SKM-1 treated with dmso at 0.1 percent for 144 hours (cell line): ENCODE measurements around the gene PCDHGC4.

ENCODE experiments used
- DNase-seq: peaks from one replicate; lab custom pipeline; 2025; ENCODE audit not compliant: unreplicated experiment; lab: John Stamatoyannopoulos, UW

PCDHGC4 gene

DNA sequence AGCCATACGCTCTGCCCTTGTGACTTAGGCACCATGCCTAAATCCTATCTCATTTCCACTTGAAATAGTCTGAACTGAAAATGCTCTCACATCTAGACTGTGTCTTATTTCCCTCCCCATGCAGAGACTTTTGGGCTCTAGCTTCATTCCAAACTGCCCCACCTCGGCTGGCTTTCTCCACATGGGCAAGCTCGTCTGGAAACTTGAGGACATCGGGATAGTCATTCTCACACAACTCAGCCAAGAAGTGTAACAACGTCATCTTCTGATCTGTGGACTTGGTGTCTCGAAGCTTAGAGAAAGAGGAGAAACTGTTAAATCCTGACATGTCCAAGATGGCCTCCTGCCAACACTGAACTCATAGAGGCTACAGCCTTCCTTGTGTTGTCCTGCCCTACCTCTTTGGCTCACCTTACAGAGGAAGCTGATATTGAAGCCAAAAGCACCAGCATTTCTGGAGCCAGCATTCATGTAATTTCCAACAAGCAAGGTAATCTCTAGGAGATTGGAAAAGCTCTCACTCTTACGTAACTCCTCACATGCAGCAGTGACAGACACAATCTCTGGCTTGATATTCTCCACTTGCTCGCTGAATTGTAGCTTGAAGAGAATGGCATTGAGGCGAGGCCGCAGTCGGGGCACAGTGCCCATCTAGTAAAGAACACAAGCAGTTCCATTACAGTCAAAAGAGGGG lies 43.6 kb downstream of the PCDHGC4 start:
- DNase-seq, result no peak

DNA sequence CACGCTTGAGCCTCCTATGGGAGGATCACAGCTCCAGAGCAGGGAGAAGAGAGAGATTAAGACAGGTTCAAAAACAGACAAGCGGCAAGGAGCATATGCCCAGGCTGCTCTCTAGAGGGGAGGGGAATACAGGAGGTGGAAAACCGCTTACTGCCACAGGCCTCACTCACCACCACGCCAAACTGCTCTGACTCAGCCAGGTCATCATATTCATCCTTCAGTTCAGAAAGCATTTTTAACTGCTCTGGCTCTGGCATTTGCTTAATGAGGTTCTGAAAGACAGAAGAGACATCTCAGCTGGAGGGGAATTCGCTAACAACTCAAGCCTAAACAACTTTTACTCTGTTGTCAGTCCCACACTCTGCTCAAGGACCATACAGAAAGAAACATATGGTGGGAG lies 44.2 kb downstream of the PCDHGC4 start:
- DNase-seq, result no peak

DNA sequence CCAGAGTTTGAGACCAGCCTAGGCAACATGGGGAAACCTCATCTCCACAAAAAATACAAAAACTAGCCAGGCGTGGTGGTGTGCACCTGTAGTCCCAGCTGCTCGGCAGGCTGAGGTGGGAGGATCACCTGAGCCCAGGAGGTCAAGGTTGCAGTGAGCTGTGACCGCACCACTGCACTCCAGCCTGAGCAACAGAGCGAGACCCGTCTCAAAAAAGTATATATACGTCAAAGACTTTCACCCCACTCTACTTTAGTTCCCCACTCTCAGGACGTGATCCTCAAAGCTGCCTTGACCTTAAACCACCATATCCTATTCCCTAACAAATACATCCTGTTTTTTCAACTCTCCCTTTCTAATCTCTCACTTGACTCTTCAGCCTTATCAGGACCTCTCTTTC lies 45.0 kb downstream of the PCDHGC4 start:
- no peak for DNase-seq

DNA sequence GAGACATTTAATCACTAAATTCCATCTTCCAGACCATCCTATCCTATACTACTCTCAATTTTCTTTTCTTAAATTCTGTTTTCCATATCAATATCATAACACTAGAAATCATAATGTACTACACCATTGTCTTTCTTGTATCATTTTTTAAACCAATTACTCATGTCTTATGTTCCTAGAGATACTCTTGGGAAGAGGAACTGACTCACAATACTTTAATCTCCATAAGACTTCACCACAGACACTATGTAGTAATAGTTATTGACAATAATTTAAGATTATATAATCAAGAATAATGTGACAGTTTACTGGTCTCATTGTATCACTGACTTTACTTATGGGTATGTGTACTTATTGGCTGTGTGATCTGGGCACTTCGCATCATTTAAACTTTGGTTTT lies 47.9 kb downstream of the PCDHGC4 start:
- no peak for DNase-seq

DNA sequence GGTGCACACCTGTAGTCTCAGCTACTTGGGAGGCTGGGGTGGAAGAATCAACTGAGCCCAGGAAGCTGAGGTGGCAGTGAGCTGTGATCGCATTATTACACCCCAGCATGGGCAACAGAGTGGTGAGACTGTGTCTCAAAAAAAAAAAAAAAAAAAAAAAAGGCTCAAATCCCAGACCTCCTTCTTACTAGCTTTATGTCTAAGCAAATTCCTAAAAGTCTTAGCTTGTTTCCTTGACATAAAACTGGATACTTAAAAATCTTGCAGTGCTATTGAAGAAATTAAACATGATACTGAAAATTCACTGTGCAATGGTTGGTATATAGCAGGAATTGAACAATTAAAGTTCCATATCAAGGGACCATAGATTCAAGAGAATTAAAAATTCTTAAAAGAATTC lies 49.1 kb downstream of the PCDHGC4 start:
- DNase-seq, result no peak

DNA sequence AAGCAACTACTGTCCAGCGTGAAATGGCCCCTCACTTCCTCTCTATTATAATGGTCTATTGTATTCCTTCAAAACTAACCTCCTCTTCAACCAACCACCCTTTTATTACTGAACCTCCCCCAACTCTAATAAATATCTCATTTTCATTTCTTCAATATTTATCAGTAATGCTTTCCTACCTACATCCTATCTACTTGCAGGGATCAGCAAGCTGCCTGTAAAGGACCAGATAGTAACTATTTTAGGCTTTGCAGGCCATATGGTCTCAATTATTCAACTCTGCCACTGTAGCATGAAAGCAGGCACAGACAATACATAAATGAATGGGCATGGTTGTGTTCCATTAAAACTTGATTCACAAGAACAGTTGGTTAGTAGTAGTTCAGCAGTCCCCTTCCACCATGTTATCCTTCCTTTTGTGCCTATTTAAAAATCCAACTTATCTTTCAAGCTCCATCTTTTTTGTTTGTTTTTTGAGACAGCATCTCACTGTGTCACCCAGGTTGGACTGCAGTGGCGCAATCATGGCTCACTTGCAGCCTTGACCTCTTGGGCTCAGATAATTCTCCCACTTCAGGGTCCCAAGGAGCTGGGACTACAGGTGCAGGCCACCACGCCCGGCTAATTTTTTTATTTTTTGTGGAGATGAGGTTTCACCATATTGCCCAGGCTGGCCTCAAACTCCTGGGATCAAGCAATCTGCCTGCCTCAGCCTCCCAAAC lies 49.8 kb downstream of the PCDHGC4 start:
- no peak for DNase-seq
